ENCODE results near the gene GRM8.
A peak's percentile ranks its signal among the peaks of the same experiment; 100 is the strongest.

Gene GRM8

DNA sequence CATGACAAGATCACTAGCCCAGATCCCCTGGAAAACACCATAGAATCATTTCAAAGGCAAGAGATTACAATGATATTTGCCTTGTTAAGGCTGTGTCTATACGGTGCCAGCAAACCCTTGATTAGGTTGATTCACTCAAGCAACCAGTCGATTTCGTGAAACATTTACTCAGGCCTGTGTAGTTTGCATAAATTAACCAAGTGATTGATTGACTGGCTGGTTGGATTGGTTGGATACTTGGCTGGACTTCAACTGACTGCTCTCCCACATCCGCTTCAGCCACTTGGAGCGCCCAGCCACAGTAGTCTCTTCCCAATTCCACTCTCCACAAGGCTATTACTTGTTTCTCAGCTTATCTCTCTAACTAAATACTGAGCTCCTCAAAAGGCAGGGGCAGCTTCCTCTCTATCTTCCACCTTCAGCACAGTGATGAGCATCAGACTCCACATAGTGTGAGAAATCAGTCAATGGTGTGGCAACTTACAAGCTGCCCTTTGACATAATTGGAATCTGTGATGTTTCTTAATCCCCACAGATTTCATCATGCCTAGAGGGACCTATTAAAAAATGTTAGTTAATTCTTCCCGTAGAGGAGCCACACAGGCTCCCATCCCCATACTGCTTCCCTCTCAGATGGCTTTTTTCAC is 217.4 kb downstream of the GRM8 start:
- FAIRE-seq (no peak), DNase-seq (ENCODE audit: low spot score) (no peak)

GRCh38 chr7:127034186-127034806 is 218.4 kb downstream of the GRM8 start:
- FAIRE-seq, result no peak
- DNase-seq (ENCODE audit: low spot score), result no peak

DNA sequence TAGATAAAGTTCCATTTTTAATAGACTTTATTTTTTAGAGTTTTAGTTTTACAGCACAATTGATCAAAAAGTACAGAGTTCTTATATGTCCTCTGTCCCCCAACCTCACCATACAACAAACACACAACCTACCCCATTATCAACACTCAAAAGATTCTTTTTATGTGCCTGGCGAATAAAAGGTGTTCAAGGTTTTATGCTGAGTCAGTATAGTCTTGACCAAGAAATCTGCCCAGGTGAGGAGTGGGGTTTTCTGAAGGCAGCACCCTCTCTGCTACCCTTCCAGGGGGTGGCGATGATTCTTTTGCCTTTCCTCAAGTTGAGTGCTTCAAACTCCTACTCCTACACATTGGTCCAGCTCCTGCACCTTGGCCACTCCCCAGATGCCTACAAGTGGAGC is 222.9 kb downstream of the GRM8 start:
- no peak for FAIRE-seq
- no peak for DNase-seq (ENCODE audit: low spot score)

DNA sequence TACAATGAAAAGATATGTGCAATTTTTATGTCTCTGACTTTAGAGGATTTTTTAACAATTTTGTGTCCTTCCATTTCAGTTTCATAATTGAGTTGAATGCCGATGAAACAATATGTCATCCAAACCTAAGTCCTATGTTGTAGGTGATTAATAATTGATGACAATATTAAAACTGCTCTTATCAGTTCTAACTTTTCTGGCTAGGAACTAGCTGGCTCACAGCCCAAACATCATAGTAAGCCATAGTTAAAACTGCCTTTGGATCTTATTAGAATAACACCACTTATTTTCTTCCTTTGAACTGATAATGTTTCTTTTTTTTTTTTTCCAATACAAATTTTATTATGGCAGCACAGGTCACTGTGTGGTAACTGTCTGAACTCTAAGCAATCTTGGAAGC is 230.9 kb downstream of the GRM8 start:
- DNase-seq (ENCODE audit: low spot score) (no peak), FAIRE-seq (no peak)

GRCh38 chr7:127021019-127021738 is 231.6 kb downstream of the GRM8 start:
- no peak for FAIRE-seq

DNA sequence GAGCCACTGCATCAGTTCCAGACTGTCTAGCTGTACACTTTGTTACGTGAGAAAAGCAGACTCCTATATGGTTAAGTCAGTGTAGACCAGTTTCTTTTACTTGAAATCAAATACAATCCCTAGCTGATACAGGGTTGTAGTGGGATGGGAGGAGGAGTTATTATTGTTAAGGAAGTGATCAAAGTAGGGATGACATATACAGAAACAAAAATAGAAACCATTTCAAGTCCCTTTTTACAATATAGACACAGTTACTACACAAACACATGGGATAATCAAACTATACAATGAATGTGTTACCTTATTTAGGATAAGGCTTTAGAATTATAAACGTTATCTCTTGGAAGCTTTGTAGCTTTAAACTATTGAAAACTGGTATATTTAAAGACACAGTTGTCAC is 233.9 kb downstream of the GRM8 start:
- FAIRE-seq, result no peak
- no peak for DNase-seq (ENCODE audit: low spot score)

More at GRCh38 chr7:127021019-127021738, 231.6 kb downstream of the GRM8 start:
- no peak for DNase-seq (ENCODE audit: low spot score)

DNA sequence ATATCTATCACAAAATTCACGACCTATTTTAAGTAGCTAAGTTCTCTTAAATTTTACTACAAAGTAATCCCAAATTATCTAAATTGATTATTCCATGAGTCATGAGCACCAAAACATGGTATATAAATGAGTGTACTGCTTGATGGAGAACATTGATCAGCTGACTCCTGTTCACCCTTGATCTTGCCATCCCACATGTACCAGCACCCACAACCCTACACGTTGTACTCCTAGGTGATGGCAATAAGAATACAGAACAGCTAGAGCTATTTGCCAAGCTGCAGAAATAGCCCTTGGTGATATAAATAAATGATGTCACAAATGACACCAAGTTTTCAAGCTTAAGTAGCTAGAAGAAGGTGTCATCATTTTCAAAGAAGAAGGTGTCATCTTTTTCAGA is 235.5 kb downstream of the GRM8 start:
- FAIRE-seq (no peak), DNase-seq (ENCODE audit: low spot score) (no peak)

DNA sequence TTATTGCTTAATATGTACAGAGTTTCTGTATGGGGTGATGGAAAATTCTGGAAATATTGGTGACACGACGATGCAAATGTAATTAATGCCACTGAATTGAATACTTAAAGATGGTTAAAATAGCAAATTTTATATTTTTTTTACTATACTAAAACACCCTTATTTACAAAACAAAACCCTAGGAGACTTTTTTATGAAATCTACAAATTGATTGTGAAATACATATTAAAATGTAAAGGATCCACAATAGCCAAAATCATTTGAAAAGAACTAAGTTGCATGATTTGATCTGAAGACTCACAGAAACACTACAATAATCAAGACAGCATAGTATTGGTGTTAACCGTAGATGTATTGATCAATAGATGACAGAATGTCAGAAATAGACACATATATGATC is 252.0 kb downstream of the GRM8 start:
- DNase-seq (ENCODE audit: low spot score) (no peak), FAIRE-seq (no peak)

DNA sequence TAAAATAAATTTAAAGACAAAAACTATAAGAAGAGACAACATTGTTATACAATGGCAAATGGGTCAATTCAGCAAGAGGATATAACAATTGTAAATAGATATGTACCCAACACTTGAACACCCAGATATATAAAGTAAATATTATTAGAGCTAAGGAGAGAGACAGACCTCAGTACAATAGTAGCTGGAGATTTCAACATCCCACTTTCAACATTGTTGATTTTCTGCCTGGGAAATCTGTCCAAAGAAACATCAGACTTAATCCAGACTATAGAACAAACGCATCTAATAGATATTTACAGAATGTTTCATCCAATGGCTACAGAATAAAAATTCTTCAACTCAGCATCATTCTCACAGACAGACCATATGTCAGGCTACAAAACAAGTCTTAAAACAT is 256.1 kb downstream of the GRM8 start:
- FAIRE-seq, result no peak
- no peak for DNase-seq (ENCODE audit: low spot score)

DNA sequence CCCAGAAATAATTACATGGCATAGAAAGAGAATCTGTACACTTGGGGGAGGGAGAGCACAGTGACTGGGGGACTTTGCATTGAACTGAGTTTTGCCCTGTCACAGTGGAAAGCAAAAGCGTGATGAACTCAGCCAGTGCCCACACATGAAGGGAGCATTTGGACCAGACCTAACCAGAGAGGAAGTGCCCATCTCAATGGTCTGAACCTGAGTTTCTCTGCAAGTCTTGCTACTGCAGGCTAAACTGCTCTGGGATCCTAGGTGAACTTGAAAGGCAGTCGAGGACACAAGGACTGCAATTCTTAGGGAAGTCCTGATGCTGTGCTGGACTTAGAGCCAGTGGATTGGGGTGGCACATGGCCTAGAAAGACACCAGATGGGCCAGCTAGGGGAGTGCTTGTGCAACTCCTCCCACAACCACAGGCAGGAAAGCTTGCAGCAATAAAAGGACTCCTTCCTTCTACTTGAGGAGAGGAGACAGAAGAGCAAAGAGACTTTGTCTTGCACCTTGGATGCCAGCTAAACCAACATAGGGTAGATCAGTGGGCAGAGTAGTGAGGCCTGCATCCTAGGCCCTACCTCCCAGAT is 259.0 kb downstream of the GRM8 start:
- no peak for FAIRE-seq
- no peak for DNase-seq (ENCODE audit: low spot score)

- FAIRE-seq (no peak), DNase-seq (ENCODE audit: low spot score) (no peak)
Measured at GRCh38 chr7:126988022-126988421, 264.7 kb downstream of the GRM8 start.

- FAIRE-seq, result no peak
- no peak for DNase-seq (ENCODE audit: low spot score)
Measured at GRCh38 chr7:126979722-126980121, 273.0 kb downstream of the GRM8 start.

- FAIRE-seq, result no peak
Measured at GRCh38 chr7:126978865-126979264, 273.9 kb downstream of the GRM8 start.

GRCh38 chr7:126973066-126973465 is 279.7 kb downstream of the GRM8 start:
- FAIRE-seq (no peak), DNase-seq (ENCODE audit: low spot score) (no peak)

More at GRCh38 chr7:126978865-126979264, 273.9 kb downstream of the GRM8 start:
- DNase-seq (ENCODE audit: low spot score), result no peak

- DNase-seq (ENCODE audit: low spot score) (no peak), FAIRE-seq (no peak)
Measured at GRCh38 chr7:126972571-126972970, 280.2 kb downstream of the GRM8 start.

DNA sequence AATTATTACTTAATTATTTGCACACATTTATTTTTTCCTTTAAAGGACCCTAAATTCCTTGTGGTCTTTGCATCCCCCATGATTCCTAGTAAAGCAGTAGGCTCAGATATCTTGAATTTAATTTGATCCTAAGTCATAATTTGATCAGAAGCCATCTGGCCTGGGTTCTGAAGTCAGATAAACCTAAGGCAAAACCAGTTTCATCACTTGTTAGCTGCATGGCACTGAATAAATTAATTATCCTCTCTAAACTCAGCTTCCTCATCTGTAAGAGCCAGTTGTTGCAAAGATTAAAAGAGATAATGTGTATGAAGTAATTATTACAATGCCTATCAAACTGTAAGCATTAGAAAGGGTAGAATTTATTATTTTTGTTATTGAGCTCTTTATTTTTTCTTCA is 293.1 kb downstream of the GRM8 start:
- DNase-seq (ENCODE audit: low spot score) (no peak), FAIRE-seq (no peak)

DNA sequence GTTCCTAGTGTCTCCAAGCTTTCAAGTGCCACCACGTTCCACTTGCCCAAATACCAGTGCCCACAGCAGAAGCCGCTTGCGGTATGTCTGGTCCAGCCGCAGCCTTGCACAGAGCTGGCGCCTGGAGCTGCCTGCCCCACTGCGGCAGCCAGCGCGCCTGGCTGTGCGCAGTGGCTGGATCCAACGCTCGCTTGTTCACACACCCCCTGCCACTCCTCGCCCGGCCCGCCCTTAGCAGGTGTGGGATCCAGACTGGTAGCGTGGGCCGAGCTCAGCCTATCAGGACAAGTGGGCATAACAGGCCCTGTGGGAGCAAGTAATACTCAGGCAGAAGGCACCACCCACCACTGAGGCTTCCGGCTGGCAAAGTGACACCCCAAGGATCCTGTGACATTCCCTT is 294.4 kb downstream of the GRM8 start:
- no peak for DNase-seq (ENCODE audit: low spot score)
- no peak for FAIRE-seq

- DNase-seq (ENCODE audit: low spot score), result no peak
- no peak for FAIRE-seq
Measured at GRCh38 chr7:126957443-126957842, 295.3 kb downstream of the GRM8 start.

GRCh38 chr7:126953461-126953860 is 299.3 kb downstream of the GRM8 start:
- FAIRE-seq, result no peak
- no peak for DNase-seq (ENCODE audit: low spot score)

GRCh38 chr7:126948664-126949063 is 304.1 kb downstream of the GRM8 start:
- DNase-seq (ENCODE audit: low spot score) (no peak), FAIRE-seq (no peak)

DNA sequence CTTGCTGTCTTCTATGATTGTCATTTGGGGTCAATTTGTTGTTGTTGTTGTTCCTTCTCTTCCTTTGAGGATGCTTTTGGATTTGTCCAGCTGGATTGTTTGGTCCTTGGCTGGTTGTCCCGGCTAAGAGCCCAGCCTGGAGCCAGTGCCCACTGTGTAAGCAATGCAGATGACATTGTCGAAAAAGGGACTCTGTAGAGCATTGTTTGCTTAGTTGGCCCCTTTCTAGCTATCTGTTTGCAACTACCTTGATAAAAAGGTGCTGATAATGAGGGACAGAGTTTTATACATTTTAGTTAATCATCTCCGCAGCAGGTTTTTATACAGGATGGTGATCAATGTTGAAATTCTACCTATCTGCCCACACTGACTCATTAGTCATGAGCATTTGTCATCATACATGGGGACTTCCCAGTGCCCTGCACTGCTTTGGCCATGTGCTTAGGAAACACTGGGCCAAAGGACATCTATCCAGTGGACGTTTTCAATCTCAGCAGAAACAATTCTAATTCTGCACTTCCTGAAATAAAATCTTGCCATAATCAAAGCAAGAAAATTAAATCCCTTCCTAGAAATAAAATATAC is 311.9 kb downstream of the GRM8 start:
- DNase-seq (ENCODE audit: low spot score) (no peak), FAIRE-seq (no peak)

- peak; percentile 10 for DNase-seq (ENCODE audit: low spot score)
- FAIRE-seq, result no peak
Measured at GRCh38 chr7:126937171-126937570, 315.6 kb downstream of the GRM8 start.

Measured in urothelium cell line (cell line).